ENCODE measurements around the gene ZNF598. TPM values are rescaled to one million over a fixed set of nuclear protein-coding genes. Genes with fewer than 3 reads are reported as not detected.
A peak's percentile ranks its signal among the peaks of the same experiment; 100 is the strongest.

ZNF598 gene
- total and polyA plus RNA-seq, 4 donors: 2.7 to 28.4 (median 16.2) TPM

GRCh38 chr16:2040787-2041522 lies 31.3 kb upstream of the ZNF598 start:
- peaks cover 24 to 74% (median 51%) of the 10 kb centered on the region in 4 donors for H3K4me1 ChIP-seq (ENCODE audit: control insufficient read depth in 4 of 4, insufficient read depth in 4 of 4, low read length in 3 of 4)
- peak overlapping the region; percentile 95 to 98 for H3K27ac ChIP-seq (ENCODE audit: low read depth in 1 of 2, low read length in 2 of 2)
- DNase-seq (ENCODE audit: low spot score): no peak
- peaks cover 0 to 2% (median 0%) of the 10 kb centered on the region in 4 donors for H3K36me3 ChIP-seq (ENCODE audit: control insufficient read depth in 4 of 4, insufficient read depth in 3 of 4, low read depth in 1 of 4, low read length in 3 of 4)
- no peaks in the 10 kb centered on the region for H3K27me3 ChIP-seq (ENCODE audit: control insufficient read depth in 4 of 4, insufficient read depth in 4 of 4, low read length in 3 of 4)
- TF ChIP-seq HNF4A (conservative IDR thresholded peaks at IDR 0.05) (peak in 1 of 2 donors; percentile 38), ATF3 (IDR thresholded peaks at IDR 0.05) (no peak), SP1 (IDR thresholded peaks at IDR 0.05) (no peak), GABPA (IDR thresholded peaks at IDR 0.05 in 1 of 2, conservative IDR thresholded peaks at IDR 0.05 in 1 of 2) (no peak), YY1 (IDR thresholded peaks at IDR 0.05) (peak; percentile 6), HNF4G (IDR thresholded peaks at IDR 0.05) (no peak), RAD21 (IDR thresholded peaks at IDR 0.05) (no peak), ZBTB33 (IDR thresholded peaks at IDR 0.05) (no peak), REST (IDR thresholded peaks at IDR 0.05) (peak; percentile 27), MAX (IDR thresholded peaks at IDR 0.05) (no peak), EGR1 (IDR thresholded peaks at IDR 0.05; ENCODE audit: low read depth in 2 of 2) (no peak), FOXA2 (IDR thresholded peaks at IDR 0.05) (no peak), FOXA1 (IDR thresholded peaks at IDR 0.05) (no peak), TAF1 (conservative IDR thresholded peaks at IDR 0.05) (no peak), RXRA (IDR thresholded peaks at IDR 0.05) (peak in 1 of 2 donors; percentile 42), NR2F2 (IDR thresholded peaks at IDR 0.05) (no peak), JUND (IDR thresholded peaks at IDR 0.05) (no peak)
- TF ChIP-seq, protein P1, sequence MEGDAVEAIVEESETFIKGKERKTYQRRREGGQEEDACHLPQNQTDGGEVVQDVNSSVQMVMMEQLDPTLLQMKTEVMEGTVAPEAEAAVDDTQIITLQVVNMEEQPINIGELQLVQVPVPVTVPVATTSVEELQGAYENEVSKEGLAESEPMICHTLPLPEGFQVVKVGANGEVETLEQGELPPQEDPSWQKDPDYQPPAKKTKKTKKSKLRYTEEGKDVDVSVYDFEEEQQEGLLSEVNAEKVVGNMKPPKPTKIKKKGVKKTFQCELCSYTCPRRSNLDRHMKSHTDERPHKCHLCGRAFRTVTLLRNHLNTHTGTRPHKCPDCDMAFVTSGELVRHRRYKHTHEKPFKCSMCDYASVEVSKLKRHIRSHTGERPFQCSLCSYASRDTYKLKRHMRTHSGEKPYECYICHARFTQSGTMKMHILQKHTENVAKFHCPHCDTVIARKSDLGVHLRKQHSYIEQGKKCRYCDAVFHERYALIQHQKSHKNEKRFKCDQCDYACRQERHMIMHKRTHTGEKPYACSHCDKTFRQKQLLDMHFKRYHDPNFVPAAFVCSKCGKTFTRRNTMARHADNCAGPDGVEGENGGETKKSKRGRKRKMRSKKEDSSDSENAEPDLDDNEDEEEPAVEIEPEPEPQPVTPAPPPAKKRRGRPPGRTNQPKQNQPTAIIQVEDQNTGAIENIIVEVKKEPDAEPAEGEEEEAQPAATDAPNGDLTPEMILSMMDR (IDR thresholded peaks at IDR 0.05; ENCODE audit: low read depth, low read length, missing input control): no peak
- H3K9ac ChIP-seq (ENCODE audit: low read depth in 1 of 2, low read length in 2 of 2): peak overlapping the region; percentile 10 to 21
- no peaks in the 10 kb centered on the region for H3K9me3 ChIP-seq (ENCODE audit: control insufficient read depth in 4 of 4, low read length in 3 of 4)
- WGBS: 39% methylated on average over 20 of the region's 20 CpGs
- H3K4me3 ChIP-seq (ENCODE audit: low read depth in 1 of 3, low read length in 3 of 3): no peak overlapping the region
